NCI-H187 (cell line): ENCODE data around the gene TBC1D10B.
"Not testable (repeated sequence)": the region's sequence is repeated elsewhere in the genome, so short reads cannot be mapped to it uniquely, and the experiment has no call there.

Source experiments
- DNase-seq, 2 experiments: peaks; one replicate each; lab custom pipeline; 2025; lab: John Stamatoyannopoulos, UW

The TBC1D10B gene

DNA sequence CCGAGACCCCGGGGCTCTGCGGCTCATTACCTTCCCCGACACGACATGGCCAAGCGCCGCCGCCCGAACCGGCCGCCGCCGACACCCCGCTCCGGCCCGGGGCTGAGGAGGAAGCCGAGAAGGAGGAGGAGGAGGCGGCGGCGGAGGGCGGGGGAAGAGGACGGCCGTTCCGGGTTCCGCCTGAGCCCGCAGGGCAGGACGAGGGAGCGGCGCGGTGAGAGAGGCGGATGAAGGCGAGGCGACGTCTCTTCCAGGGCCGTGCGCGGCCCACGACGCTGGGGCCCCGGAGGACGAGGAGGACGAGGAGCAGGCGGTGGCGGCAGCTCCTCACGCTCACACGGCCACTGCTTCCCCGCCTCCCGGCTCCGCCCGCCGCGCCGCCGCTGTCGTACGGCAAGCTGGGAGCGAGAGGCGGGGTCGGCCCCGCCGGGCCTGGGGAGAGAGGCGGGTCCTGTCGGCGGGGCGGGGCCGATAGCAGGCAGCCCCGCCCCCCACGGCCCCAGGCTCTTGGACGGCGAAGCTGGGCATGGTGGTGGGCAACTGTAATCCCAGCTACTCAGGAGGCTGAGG lies 35.2 kb downstream of the TBC1D10B start:
- DNase-seq: peak; percentile 40 to 47

DNA sequence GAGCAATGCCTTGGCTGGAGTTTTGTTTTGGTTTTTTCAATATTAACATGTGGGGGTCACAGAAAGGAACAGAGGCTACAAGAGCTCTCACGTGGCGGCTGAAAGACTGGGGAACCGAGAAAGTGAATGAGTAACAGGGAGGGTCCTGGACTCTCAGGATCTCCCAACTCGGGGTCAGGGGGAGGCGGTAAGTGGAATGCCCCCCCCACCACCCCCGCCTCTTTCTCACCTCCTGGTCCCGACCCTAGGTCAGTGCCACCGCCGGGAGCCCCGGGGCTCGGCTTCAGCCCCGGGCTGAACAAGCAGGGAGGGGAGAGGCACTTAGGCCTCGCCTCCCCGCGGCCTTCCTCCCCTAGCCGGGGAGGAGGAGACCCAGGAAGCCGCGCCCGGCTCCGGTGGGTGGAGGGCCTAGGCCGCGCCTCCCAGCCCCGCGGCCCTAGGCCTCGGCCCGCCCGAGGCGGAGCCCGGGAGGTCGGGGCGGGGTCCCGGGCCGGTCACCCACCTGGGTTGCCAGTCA lies 35.8 kb downstream of the TBC1D10B start:
- DNase-seq: peak in 1 of 2 experiments; percentile 5

GRCh38 chr16:30324220-30324619 lies 46.1 kb downstream of the TBC1D10B start:
- DNase-seq: not testable (repeated sequence)

DNA sequence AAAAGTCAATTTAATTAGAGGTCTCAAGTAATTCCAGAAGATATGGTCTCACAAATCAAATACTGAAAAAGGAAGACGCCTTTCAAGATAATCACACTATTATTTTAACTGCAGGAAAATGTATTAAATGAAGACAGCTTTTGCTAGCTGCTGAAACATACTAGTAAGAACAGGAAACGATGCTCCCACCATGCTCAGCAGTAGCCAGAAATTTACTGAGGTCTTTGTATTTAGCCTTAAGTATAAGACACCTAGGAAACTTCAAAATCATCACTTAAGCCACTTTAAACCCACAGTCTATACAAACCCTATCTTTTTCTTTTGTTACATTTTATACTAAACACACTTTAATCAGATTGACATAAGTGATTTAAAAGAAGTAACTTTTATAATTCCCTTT lies 51.6 kb downstream of the TBC1D10B start:
- DNase-seq: not testable (repeated sequence)

DNA sequence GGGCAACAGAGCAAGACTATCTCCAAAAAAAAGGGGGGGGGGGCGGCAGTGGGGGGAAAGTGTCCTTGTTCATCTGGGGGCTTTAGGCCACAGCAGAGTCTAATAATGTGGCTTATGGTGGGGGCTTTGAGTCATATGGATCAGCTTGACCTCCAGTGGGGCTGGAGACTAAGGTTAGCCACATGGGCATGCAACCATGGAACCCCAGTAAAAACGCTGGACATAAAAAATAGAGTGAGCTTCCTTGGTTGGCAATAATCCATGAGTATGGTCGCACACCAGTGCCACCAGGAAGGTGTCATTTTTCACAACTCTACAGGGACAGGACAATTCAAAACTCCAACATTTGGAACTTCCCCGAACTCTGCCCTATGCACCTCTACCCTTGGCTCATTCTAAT lies 59.4 kb downstream of the TBC1D10B start:
- not testable (repeated sequence) for DNase-seq

DNA sequence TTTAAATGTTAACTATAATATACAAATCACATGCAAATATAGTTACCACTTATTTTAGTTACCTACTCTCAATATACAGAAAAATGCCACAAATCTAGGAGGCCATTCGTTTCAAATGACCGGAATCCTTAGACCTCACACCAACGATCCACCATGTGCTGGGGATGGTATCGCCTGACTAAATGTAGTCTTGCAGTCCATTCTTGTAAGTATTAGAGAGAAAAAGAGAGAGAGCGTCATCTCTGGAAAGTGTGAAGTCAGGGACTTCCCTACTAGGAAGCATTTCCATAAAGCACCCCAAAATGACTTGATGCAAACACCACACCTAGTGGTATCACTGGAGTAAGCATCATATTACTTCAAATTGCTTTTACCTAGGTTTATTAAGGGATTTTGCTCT lies 61.0 kb downstream of the TBC1D10B start:
- not testable (repeated sequence) for DNase-seq
